Measurements from ENCODE around the gene EDC4.

Gene EDC4

DNA sequence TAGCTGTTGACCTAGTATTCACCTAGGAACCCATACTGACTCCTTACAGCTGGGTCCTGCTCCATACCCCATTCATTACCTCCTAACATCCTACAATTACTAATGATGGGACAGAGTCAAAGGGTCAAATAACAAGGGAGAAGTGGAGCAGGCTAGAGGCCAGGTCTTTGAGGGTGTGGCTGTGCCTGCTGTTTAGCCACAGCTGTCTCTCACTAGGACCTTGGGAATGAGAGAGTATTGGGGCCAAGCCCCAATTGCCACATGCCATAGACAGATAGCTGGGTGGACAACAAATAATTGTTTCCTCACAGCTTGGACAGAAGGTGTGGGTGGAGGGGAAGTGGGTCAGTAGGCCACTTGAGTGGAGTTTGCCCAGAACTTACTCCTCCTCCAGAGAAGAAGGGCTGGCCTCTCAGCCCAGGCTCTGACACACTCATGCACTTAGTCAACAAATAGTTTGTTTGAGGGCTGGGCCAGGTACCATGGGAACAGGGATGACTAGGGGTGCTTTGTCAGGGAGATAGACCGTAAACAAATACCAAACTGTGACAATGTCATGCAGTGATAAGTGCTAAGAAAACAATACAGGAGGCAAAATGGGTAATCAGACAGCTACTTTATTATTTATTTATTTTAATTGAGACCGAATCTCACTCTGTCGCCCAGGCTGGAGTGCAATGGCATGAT is 15.2 kb upstream of the EDC4 start:
- ATAC-seq: peak; percentile 94
- TF ChIP-seq RARB (CRISPR knock-in tag; IDR thresholded peaks at IDR 0.05): no peak
- no peak for TF ChIP-seq BACH2 (CRISPR knock-in tag; IDR thresholded peaks at IDR 0.05; ENCODE audit: borderline replicate concordance)
- no peak for TF ChIP-seq TCF4 (CRISPR knock-in tag; IDR thresholded peaks at IDR 0.05; ENCODE audit: borderline replicate concordance)
- TF ChIP-seq, protein P1, sequence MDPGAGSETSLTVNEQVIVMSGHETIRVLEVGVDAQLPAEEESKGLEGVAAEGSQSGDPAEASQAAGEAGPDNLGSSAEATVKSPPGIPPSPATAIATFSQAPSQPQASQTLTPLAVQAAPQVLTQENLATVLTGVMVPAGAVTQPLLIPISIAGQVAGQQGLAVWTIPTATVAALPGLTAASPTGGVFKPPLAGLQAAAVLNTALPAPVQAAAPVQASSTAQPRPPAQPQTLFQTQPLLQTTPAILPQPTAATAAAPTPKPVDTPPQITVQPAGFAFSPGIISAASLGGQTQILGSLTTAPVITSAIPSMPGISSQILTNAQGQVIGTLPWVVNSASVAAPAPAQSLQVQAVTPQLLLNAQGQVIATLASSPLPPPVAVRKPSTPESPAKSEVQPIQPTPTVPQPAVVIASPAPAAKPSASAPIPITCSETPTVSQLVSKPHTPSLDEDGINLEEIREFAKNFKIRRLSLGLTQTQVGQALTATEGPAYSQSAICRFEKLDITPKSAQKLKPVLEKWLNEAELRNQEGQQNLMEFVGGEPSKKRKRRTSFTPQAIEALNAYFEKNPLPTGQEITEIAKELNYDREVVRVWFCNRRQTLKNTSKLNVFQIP (CRISPR knock-in tag; IDR thresholded peaks at IDR 0.05; ENCODE audit: borderline replicate concordance, low read depth): no peak
- TF ChIP-seq PPARA (CRISPR knock-in tag; IDR thresholded peaks at IDR 0.05; ENCODE audit: borderline replicate concordance): no peak
- TF ChIP-seq, protein P2, sequence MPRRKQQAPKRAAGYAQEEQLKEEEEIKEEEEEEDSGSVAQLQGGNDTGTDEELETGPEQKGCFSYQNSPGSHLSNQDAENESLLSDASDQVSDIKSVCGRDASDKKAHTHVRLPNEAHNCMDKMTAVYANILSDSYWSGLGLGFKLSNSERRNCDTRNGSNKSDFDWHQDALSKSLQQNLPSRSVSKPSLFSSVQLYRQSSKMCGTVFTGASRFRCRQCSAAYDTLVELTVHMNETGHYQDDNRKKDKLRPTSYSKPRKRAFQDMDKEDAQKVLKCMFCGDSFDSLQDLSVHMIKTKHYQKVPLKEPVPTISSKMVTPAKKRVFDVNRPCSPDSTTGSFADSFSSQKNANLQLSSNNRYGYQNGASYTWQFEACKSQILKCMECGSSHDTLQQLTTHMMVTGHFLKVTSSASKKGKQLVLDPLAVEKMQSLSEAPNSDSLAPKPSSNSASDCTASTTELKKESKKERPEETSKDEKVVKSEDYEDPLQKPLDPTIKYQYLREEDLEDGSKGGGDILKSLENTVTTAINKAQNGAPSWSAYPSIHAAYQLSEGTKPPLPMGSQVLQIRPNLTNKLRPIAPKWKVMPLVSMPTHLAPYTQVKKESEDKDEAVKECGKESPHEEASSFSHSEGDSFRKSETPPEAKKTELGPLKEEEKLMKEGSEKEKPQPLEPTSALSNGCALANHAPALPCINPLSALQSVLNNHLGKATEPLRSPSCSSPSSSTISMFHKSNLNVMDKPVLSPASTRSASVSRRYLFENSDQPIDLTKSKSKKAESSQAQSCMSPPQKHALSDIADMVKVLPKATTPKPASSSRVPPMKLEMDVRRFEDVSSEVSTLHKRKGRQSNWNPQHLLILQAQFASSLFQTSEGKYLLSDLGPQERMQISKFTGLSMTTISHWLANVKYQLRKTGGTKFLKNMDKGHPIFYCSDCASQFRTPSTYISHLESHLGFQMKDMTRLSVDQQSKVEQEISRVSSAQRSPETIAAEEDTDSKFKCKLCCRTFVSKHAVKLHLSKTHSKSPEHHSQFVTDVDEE (CRISPR knock-in tag; IDR thresholded peaks at IDR 0.05): no peak
- TF ChIP-seq ZNF8 (CRISPR knock-in tag; IDR thresholded peaks at IDR 0.05): no peak
- no peak for TF ChIP-seq SNAI2 (CRISPR knock-in tag; IDR thresholded peaks at IDR 0.05)
- TF ChIP-seq ZNF565 (CRISPR knock-in tag; conservative IDR thresholded peaks at IDR 0.05; ENCODE audit: low read depth): no peak
- no peak for TF ChIP-seq CSDC2 (CRISPR knock-in tag; IDR thresholded peaks at IDR 0.05)
- TF ChIP-seq ZFP30 (CRISPR knock-in tag; IDR thresholded peaks at IDR 0.05): no peak

DNA sequence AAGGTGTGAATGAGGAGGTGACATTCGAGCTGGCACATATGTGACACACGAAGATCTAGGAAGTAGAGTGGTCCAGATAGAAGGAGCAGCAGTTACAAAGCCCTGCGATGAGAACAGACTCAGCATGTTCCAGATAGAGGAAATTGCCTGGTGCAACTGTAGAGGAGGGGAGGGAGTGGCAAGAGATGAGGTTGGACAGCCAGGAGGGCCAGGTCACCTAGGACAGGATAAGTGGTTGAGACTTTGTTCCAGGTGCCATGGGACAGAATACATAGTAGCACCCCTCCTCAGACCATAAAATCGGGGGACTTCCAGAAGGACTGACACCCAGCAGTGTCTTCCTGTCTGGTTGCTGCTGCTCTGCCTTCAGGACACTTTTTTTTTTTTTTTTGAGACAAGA is 14.4 kb upstream of the EDC4 start:
- TF ChIP-seq ZNF8 (CRISPR knock-in tag; IDR thresholded peaks at IDR 0.05) (no peak), ZNF565 (CRISPR knock-in tag; conservative IDR thresholded peaks at IDR 0.05; ENCODE audit: low read depth) (no peak), ZNF70 (CRISPR knock-in tag; IDR thresholded peaks at IDR 0.05) (no peak), PPARA (CRISPR knock-in tag; IDR thresholded peaks at IDR 0.05; ENCODE audit: borderline replicate concordance) (no peak), ISL1 (CRISPR knock-in tag; IDR thresholded peaks at IDR 0.05) (no peak), ZC3H10 (CRISPR knock-in tag; IDR thresholded peaks at IDR 0.05) (no peak), OSR1 (CRISPR knock-in tag; IDR thresholded peaks at IDR 0.05) (no peak), ZFP30 (CRISPR knock-in tag; IDR thresholded peaks at IDR 0.05) (no peak)
- TF ChIP-seq, protein P2 (CRISPR knock-in tag; IDR thresholded peaks at IDR 0.05): no peak
- TF ChIP-seq, protein P1 (CRISPR knock-in tag; IDR thresholded peaks at IDR 0.05; ENCODE audit: borderline replicate concordance, low read depth): no peak
- TF ChIP-seq, protein P3, sequence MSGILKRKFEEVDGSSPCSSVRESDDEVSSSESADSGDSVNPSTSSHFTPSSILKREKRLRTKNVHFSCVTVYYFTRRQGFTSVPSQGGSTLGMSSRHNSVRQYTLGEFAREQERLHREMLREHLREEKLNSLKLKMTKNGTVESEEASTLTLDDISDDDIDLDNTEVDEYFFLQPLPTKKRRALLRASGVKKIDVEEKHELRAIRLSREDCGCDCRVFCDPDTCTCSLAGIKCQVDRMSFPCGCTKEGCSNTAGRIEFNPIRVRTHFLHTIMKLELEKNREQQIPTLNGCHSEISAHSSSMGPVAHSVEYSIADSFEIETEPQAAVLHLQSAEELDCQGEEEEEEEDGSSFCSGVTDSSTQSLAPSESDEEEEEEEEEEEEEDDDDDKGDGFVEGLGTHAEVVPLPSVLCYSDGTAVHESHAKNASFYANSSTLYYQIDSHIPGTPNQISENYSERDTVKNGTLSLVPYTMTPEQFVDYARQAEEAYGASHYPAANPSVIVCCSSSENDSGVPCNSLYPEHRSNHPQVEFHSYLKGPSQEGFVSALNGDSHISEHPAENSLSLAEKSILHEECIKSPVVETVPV (CRISPR knock-in tag; IDR thresholded peaks at IDR 0.05): no peak
- TF ChIP-seq, protein P4, sequence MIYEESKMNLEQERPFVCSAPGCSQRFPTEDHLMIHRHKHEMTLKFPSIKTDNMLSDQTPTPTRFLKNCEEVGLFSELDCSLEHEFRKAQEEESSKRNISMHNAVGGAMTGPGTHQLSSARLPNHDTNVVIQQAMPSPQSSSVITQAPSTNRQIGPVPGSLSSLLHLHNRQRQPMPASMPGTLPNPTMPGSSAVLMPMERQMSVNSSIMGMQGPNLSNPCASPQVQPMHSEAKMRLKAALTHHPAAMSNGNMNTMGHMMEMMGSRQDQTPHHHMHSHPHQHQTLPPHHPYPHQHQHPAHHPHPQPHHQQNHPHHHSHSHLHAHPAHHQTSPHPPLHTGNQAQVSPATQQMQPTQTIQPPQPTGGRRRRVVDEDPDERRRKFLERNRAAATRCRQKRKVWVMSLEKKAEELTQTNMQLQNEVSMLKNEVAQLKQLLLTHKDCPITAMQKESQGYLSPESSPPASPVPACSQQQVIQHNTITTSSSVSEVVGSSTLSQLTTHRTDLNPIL (CRISPR knock-in tag; IDR thresholded peaks at IDR 0.05; ENCODE audit: low read depth): no peak
- TF ChIP-seq, protein P5, sequence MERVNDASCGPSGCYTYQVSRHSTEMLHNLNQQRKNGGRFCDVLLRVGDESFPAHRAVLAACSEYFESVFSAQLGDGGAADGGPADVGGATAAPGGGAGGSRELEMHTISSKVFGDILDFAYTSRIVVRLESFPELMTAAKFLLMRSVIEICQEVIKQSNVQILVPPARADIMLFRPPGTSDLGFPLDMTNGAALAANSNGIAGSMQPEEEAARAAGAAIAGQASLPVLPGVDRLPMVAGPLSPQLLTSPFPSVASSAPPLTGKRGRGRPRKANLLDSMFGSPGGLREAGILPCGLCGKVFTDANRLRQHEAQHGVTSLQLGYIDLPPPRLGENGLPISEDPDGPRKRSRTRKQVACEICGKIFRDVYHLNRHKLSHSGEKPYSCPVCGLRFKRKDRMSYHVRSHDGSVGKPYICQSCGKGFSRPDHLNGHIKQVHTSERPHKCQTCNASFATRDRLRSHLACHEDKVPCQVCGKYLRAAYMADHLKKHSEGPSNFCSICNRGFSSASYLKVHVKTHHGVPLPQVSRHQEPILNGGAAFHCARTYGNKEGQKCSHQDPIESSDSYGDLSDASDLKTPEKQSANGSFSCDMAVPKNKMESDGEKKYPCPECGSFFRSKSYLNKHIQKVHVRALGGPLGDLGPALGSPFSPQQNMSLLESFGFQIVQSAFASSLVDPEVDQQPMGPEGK (CRISPR knock-in tag; IDR thresholded peaks at IDR 0.05; ENCODE audit: borderline replicate concordance): no peak
- ATAC-seq: no peak
